Panc1 (cell line): ENCODE data around the gene ARTN. TPM values are rescaled to one million over a fixed set of nuclear protein-coding genes. Genes with fewer than 3 reads are reported as not detected.

ENCODE experiments used
- ATAC-seq: fragments of 200-7000 bp; cut with Tn5 transposase; 2 replicates; pipeline ENCODE4 v1.9.1; 2020; ENCODE audit warnings: mild to moderate bottlenecking, moderate library complexity
- BruUV-seq: library from RNA; stranded (reverse); fragments of 400-500 nt; replicated peaks from 2 replicates; lab custom pipeline; 2021; lab: Mats Ljungman, UMichigan
- CTCF ChIA-PET: fragments of 300-600 bp; sonication (Branson Sonifier 250); formaldehyde crosslinking; loops from one replicate; lab custom pipeline; 2022; ENCODE audit warnings: antibody characterized with exemption; lab: Charles Lee
- POLR2A ChIA-PET: fragments of 300-600 bp; sonication (Branson Sonifier 250); formaldehyde crosslinking; loops from one replicate; lab custom pipeline; 2022; ENCODE audit warnings: antibody characterized with exemption; lab: Charles Lee
- DNase-seq: peaks from one replicate; pipeline ENCODE4 v3.0.0-alpha.2; 2010; ENCODE audit warnings: low read depth, low spot score
- H3K27ac ChIP-seq: 2 replicates; pipeline ENCODE4 v1.5.1; 2011; ENCODE audit warnings: mild to moderate bottlenecking, low read length, inconsistent platforms
- H3K27me3 ChIP-seq: fragments of 200-500 bp; sonication (Bioruptor generic); 2 replicates; pipeline ENCODE4 v1.6.0; 2014; ENCODE audit warnings: low read length, inconsistent platforms; ENCODE audit not compliant: control insufficient read depth, insufficient read depth
- H3K36me3 ChIP-seq: fragments of 200-500 bp; sonication (Bioruptor generic); 2 replicates; pipeline ENCODE4 v1.5.1; 2014; ENCODE audit warnings: inconsistent platforms, mild to moderate bottlenecking, low read length, moderate library complexity; ENCODE audit not compliant: control insufficient read depth, insufficient read depth
- H3K4me1 ChIP-seq: 2 replicates; pipeline ENCODE4 v1.5.1; 2011; ENCODE audit warnings: inconsistent platforms, mild to moderate bottlenecking, low read length, moderate library complexity; ENCODE audit not compliant: control insufficient read depth, insufficient read depth
- H3K4me3 ChIP-seq, 2 experiments: 2 replicates each; pipeline ENCODE4 v1.5.1; 2011 to 2012; ENCODE audit warnings: low read depth in 2 of 2, low read length in 2 of 2, mild to moderate bottlenecking in 2 of 2, inconsistent platforms in 1 of 2, moderate library complexity in 1 of 2
- H3K9me3 ChIP-seq: fragments of 200-500 bp; sonication (Bioruptor generic); 2 replicates; pipeline ENCODE4 v1.5.1; 2014; ENCODE audit warnings: low read depth, mild to moderate bottlenecking, inconsistent platforms, low read length, moderate library complexity; ENCODE audit not compliant: control insufficient read depth, insufficient read depth
- POLR2AphosphoS5 ChIP-seq: IDR thresholded peaks from 2 replicates; pipeline ENCODE4 v1.6.1; 2012; ENCODE audit warnings: mild to moderate bottlenecking, low read depth, low read length, moderate library complexity
- REST ChIP-seq, 2 experiments: IDR thresholded peaks; 2 replicates each; pipeline ENCODE4 v1.6.1; 2011 to 2012; ENCODE audit warnings: low read depth in 2 of 2, control low read depth in 1 of 2, low read length in 1 of 2, mild to moderate bottlenecking in 1 of 2, moderate library complexity in 1 of 2; ENCODE audit not compliant: insufficient read depth in 1 of 2
- SIN3A ChIP-seq: IDR thresholded peaks from 2 replicates; pipeline ENCODE4 v1.6.1; 2012; ENCODE audit warnings: low read depth, mild to moderate bottlenecking, low read length, moderate library complexity, borderline replicate concordance; ENCODE audit not compliant: insufficient read depth
- TCF7L2 ChIP-seq: IDR thresholded peaks from 2 replicates; pipeline ENCODE4 v1.6.1; 2011; ENCODE audit warnings: mild to moderate bottlenecking, low read depth, low read length, inconsistent platforms
- in situ Hi-C: cut with HindIII; loops from 2 replicates; pipeline ENCODE4 v1.10.0; 2016; ENCODE audit warnings: low sequenced_read_pairs, low pct_unique_long_range_greater_than_20kb
- intact Hi-C: fragments of 100-400 bp; cut with micrococcal nuclease; formaldehyde crosslinking; loops from one replicate; pipeline ENCODE4 v1.10.0; 2022; ENCODE audit not compliant: unreplicated experiment
- total RNA-seq: library from RNA; stranded (reverse); gene quantifications from one replicate; pipeline ENCODE4 v1.2.1, GENCODE V29; 2021; ENCODE audit not compliant: unreplicated experiment
- TF ChIP-seq, protein P1 (sequence below): fragments of 450-650 bp; IDR thresholded peaks from 2 replicates; pipeline ENCODE4 v1.5.1; 2017; ENCODE audit warnings: mild to moderate bottlenecking

ARTN gene
- total RNA-seq, 1 experiment from 2014 or later: 0.49 TPM

DNA sequence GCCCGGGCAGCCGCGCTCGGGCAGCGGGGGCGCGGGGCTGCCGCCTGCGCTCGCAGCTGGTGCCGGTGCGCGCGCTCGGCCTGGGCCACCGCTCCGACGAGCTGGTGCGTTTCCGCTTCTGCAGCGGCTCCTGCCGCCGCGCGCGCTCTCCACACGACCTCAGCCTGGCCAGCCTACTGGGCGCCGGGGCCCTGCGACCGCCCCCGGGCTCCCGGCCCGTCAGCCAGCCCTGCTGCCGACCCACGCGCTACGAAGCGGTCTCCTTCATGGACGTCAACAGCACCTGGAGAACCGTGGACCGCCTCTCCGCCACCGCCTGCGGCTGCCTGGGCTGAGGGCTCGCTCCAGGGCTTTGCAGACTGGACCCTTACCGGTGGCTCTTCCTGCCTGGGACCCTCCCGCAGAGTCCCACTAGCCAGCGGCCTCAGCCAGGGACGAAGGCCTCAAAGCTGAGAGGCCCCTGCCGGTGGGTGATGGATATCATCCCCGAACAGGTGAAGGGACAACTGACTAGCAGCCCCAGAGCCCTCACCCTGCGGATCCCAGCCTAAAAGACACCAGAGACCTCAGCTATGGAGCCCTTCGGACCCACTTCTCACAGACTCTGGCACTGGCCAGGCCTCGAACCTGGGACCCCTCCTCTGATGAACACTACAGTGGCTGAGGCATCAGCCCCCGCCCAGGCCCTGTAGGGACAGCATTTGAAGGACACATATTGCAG, 3.0 kb downstream of the ARTN start:
- in situ Hi-C loops (loop anchor here (25.0 kb wide), 1 partner anchor 174 kb away; no protein-coding TSS in a partner anchor), intact Hi-C loops (loop anchor here (10.0 kb wide), 1 partner anchor 412 kb away; no protein-coding TSS in a partner anchor)
- Histone ChIP-seq H3K4me1 (peaks cover 10% of the 10 kb centered on the region), H3K36me3 (no peaks in the 10 kb centered on the region), H3K27ac (peak overlapping the region; percentile 51; the same call in 1 of the 2 replicates), H3K27me3 (no peaks in the 10 kb centered on the region), H3K9me3 (no peaks in the 10 kb centered on the region), H3K4me3 (peak overlapping the region; percentile 20 to 29; a peak in 3 of 4 replicates)
- no peak for DNase-seq
- ChIA-PET POLR2A (no interaction called here), CTCF (interaction anchor here (0.5 to 0.6 kb wide), 2 partner anchors 171 to 217 kb away, joined by 3 to 4 read pairs; no protein-coding TSS in a partner anchor)
- BruUV-seq: no TSS peak
- TF ChIP-seq, protein P1, sequence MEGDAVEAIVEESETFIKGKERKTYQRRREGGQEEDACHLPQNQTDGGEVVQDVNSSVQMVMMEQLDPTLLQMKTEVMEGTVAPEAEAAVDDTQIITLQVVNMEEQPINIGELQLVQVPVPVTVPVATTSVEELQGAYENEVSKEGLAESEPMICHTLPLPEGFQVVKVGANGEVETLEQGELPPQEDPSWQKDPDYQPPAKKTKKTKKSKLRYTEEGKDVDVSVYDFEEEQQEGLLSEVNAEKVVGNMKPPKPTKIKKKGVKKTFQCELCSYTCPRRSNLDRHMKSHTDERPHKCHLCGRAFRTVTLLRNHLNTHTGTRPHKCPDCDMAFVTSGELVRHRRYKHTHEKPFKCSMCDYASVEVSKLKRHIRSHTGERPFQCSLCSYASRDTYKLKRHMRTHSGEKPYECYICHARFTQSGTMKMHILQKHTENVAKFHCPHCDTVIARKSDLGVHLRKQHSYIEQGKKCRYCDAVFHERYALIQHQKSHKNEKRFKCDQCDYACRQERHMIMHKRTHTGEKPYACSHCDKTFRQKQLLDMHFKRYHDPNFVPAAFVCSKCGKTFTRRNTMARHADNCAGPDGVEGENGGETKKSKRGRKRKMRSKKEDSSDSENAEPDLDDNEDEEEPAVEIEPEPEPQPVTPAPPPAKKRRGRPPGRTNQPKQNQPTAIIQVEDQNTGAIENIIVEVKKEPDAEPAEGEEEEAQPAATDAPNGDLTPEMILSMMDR: peak; percentile 61
- TF ChIP-seq REST (IDR thresholded peaks at IDR 0.05; ENCODE audit: insufficient read depth in 1 of 2, low read depth in 2 of 2, low read length in 1 of 2) (no peak), TCF7L2 (no peak), POLR2AphosphoS5 (peak; percentile 14; the same call in 1 of the 2 replicates), SIN3A (no peak)
- peak; percentile 68 for ATAC-seq

DNA sequence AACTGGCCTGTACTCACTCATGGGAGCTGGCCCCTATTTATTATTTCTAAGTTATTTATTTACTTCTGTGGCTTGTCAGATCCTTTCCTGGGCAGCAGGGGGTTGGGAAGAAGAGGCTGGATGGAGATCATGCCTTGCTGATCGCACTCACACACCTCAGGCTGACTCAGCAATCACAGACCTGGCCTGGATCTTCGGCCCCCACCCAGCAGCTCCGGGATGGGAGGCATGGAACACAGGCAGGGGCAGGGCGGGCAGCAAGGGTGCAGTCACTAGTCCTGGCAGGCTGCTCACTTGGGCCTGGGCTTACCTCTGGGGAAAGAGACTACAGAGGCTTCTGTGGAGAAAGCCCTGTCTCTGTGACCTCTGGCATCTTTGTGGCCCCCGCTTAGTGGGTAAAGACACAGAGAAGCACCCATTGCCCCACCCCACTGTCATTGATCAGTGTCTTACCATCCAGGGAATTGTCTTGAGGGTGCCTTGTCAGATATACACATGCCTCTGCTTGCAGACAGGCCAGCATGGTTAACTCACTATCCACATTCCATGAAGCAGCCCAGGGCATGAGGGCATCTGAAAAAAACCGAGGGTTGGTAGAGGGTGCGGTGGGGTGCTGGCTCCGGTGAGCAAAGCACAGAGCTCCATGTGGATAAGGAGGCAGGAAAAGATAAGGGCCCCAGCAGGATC, 3.7 kb downstream of the ARTN start:
- in situ Hi-C loops: loop anchor here (25.0 kb wide), 1 partner anchor 175 kb away; no protein-coding TSS in a partner anchor
- TF ChIP-seq, protein P1: no peak
- TF ChIP-seq POLR2AphosphoS5: no peak
- no peak for TF ChIP-seq TCF7L2
- no peak for TF ChIP-seq SIN3A
- no peak for TF ChIP-seq REST (IDR thresholded peaks at IDR 0.05; ENCODE audit: insufficient read depth in 1 of 2, low read depth in 2 of 2, low read length in 1 of 2)
- DNase-seq: no peak
- Histone ChIP-seq H3K4me1 (peaks cover 10% of the 10 kb centered on the region), H3K9me3 (no peaks in the 10 kb centered on the region), H3K27ac (no peak overlapping the region), H3K27me3 (no peaks in the 10 kb centered on the region), H3K36me3 (no peaks in the 10 kb centered on the region), H3K4me3 (no peak overlapping the region)
- no TSS peak for BruUV-seq
- CTCF ChIA-PET: interaction anchor here (0.6 kb wide), 2 partner anchors 218 to 266 kb away, joined by 3 to 5 read pairs; no protein-coding TSS in a partner anchor
- POLR2A ChIA-PET: no interaction called here
- no peak for ATAC-seq
- intact Hi-C loops: loop anchor here (10.0 kb wide), 1 partner anchor 413 kb away; no protein-coding TSS in a partner anchor
